H1 (cell line): Measurements from ENCODE around the gene KCNH5. TPM values are rescaled to one million over a fixed set of nuclear protein-coding genes. Genes with fewer than 3 reads are reported as not detected.

Source experiments
- CEBPB ChIP-seq: IDR thresholded peaks from 2 replicates; pipeline ENCODE4 v1.6.1; 2012; ENCODE audit warnings: low read depth, low read length
- CHD7 ChIP-seq: fragments of 300-600 bp; sonication (generic); IDR thresholded peaks from 2 replicates; pipeline ENCODE4 v1.7.1; 2012; ENCODE audit warnings: low read length, moderate library complexity, mild to moderate bottlenecking, inconsistent platforms; ENCODE audit not compliant: insufficient replicate concordance
- EZH2 ChIP-seq: fragments of 200-600 bp; sonication (generic); IDR thresholded peaks from 2 replicates; pipeline ENCODE4 v1.7.1; 2012; ENCODE audit warnings: low read depth, mild to moderate bottlenecking, moderate library complexity, low read length, inconsistent platforms; ENCODE audit not compliant: severe bottlenecking
- JUND ChIP-seq: IDR thresholded peaks from 2 replicates; pipeline ENCODE4 v1.6.1; 2011; ENCODE audit warnings: mild to moderate bottlenecking, improper control_type of control experiment, low read length
- KDM5A ChIP-seq: fragments of 200-600 bp; IDR thresholded peaks from 2 replicates; pipeline ENCODE4 v1.7.1; 2012; ENCODE audit warnings: mild to moderate bottlenecking, low read length, inconsistent platforms, mixed read lengths
- POLR2AphosphoS5 ChIP-seq: IDR thresholded peaks from 2 replicates; pipeline ENCODE4 v1.6.1; 2011; ENCODE audit warnings: low read depth, low read length
- TAF1 ChIP-seq: IDR thresholded peaks from 2 replicates; pipeline ENCODE4 v1.6.1; 2011; ENCODE audit warnings: mild to moderate bottlenecking, low read depth, low read length
- polyA plus RNA-seq, 7 experiments: library from polyadenylated mRNA; depleted of rRNA in 3 of 7; stranded (reverse) in 5 of 7; unstranded in 2 of 7; fragments of >200 nt in 5 of 7; fragments of 200-250 nt in 2 of 7; gene quantifications; 1 replicate in 5 of 7; 2 replicates in 1 of 7; 4 replicates in 1 of 7; pipeline versions ENCODE4 v1.2.1 to v1.2.3, GENCODE V29; 2011 to 2013; ENCODE audit warnings: missing spikeins in 2 of 7, mixed read lengths in 2 of 7
- total RNA-seq: library from RNA; stranded (reverse); fragmentation: NEBNext Ultra II Directional; extraction: Animal tissue kit (Norgen Biotek cat#: 25700); gene quantifications from 2 replicates; pipeline ENCODE4 v1.2.1, GENCODE V29; 2021

KCNH5 gene
- total and polyA plus RNA-seq, 2 of the 8 experiments (the other 6 are each of a cell fraction or from before 2014, with no cell fraction given), result 0.24 to 0.50 TPM

DNA sequence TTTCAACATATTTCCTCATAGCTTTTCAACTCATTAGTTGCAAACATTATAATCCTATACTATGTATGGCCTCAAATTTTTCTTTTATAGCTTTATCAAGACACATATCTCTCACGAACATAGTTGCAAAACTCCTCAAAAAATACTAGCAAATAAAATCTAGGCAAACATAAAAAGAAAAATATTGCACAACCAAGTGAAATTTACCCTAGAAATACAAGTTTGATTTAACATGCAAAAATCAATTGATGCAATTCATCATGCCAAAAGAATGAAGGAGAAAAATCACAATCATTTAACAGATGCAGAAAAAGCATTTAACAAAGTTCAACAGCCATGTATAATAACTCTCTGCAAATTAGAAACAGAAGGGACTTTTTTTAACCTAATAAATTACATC lies 33.3 kb upstream of the KCNH5 start (continued):
- TF ChIP-seq CHD7, result no peak
- TF ChIP-seq KDM5A, result no peak
- TF ChIP-seq EZH2, result no peak
- no peak for TF ChIP-seq JUND
- no peak for TF ChIP-seq CEBPB
- TF ChIP-seq TAF1, result no peak
- TF ChIP-seq POLR2AphosphoS5, result no peak
